GM12878 (cell line): ENCODE data around the gene CHCHD1. TPM values are rescaled to one million over a fixed set of nuclear protein-coding genes. Genes with fewer than 3 reads are reported as not detected.

Experiments used
- BCLAF1 ChIP-seq: fragments of 450-650 bp; IDR thresholded peaks from 2 replicates; pipeline ENCODE4 v1.6.1; 2017; ENCODE audit warnings: antibody characterized with exemption, mild to moderate bottlenecking, moderate library complexity
- CEBPB ChIP-seq, 2 experiments: fragments of 150-350 bp in 1 of 2; IDR thresholded peaks; 2 replicates each; pipeline ENCODE4 v1.6.1; 2012 to 2014; ENCODE audit warnings: low read depth in 2 of 2, low read length in 2 of 2, borderline replicate concordance in 1 of 2, inconsistent platforms in 1 of 2
- CREM ChIP-seq: IDR thresholded peaks from 2 replicates; pipeline ENCODE4 v1.6.1; 2014; ENCODE audit warnings: antibody characterized with exemption, low read depth
- ETV6 ChIP-seq, 2 experiments: fragments of 450-650 bp in 1 of 2; IDR thresholded peaks in 1 of 2; conservative IDR thresholded peaks in 1 of 2; 2 replicates each; pipeline ENCODE4 v1.6.1; 2014; ENCODE audit warnings: antibody characterized with exemption in 1 of 2, borderline replicate concordance in 1 of 2, low read depth in 1 of 2, mild to moderate bottlenecking in 1 of 2, moderate library complexity in 1 of 2
- EZH2 ChIP-seq: IDR thresholded peaks from 2 replicates; pipeline ENCODE4 v1.6.1; 2012; ENCODE audit warnings: low read depth, mild to moderate bottlenecking, control low read depth, inconsistent platforms, low read length, borderline replicate concordance; ENCODE audit not compliant: control insufficient read depth
- GABPA ChIP-seq: IDR thresholded peaks from 2 replicates; pipeline ENCODE4 v1.6.1; 2014; ENCODE audit warnings: antibody characterized with exemption, low read depth, mild to moderate bottlenecking, inconsistent platforms
- IKZF2 ChIP-seq, 2 experiments: fragments of 450-650 bp; IDR thresholded peaks; 2 replicates each; pipeline ENCODE4 v1.6.1; 2017; ENCODE audit warnings: mild to moderate bottlenecking in 2 of 2, moderate library complexity in 2 of 2
- MEF2A ChIP-seq: IDR thresholded peaks from 2 replicates; pipeline ENCODE4 v1.6.1; 2011; ENCODE audit warnings: low read depth, mild to moderate bottlenecking, low read length, moderate library complexity; ENCODE audit not compliant: insufficient read depth
- NFIC ChIP-seq: IDR thresholded peaks from 2 replicates; pipeline ENCODE4 v1.6.1; 2012; ENCODE audit warnings: low read depth, mild to moderate bottlenecking, inconsistent platforms, low read length, moderate library complexity
- NFYA ChIP-seq: IDR thresholded peaks from 2 replicates; pipeline ENCODE4 v1.6.1; 2011; ENCODE audit warnings: low read depth, mild to moderate bottlenecking, low read length, improper control_type of control experiment, borderline replicate concordance
- PKNOX1 ChIP-seq: fragments of 450-650 bp; IDR thresholded peaks from 2 replicates; pipeline ENCODE4 v1.6.1; 2016; ENCODE audit warnings: mild to moderate bottlenecking
- TBL1XR1 ChIP-seq: IDR thresholded peaks from 2 replicates; pipeline ENCODE4 v1.6.1; 2012; ENCODE audit warnings: low read depth, low read length, improper control_type of control experiment
- TCF3 ChIP-seq: IDR thresholded peaks from 2 replicates; pipeline ENCODE4 v1.6.1; 2012; ENCODE audit warnings: low read depth, mild to moderate bottlenecking, low read length, borderline replicate concordance; ENCODE audit not compliant: insufficient read depth
- TCF7 ChIP-seq: IDR thresholded peaks from 2 replicates; pipeline ENCODE4 v1.6.1; 2014; ENCODE audit warnings: antibody characterized with exemption, borderline replicate concordance
- YBX1 ChIP-seq: fragments of 450-650 bp; IDR thresholded peaks from 2 replicates; pipeline ENCODE4 v1.6.1; 2016; ENCODE audit warnings: antibody characterized with exemption
- ZBTB4 ChIP-seq: fragments of 450-650 bp; formaldehyde crosslinking; IDR thresholded peaks from 2 replicates; pipeline ENCODE4 v1.4.0; 2022; ENCODE audit warnings: mild to moderate bottlenecking, moderate library complexity
- ZNF217 ChIP-seq: fragments of 450-650 bp; IDR thresholded peaks from 2 replicates; pipeline ENCODE4 v1.6.1; 2017; ENCODE audit warnings: antibody characterized with exemption, mild to moderate bottlenecking
- ZNF24 ChIP-seq: fragments of 450-650 bp; IDR thresholded peaks from 2 replicates; pipeline ENCODE4 v1.6.1; 2017; ENCODE audit warnings: antibody characterized with exemption, mild to moderate bottlenecking
- ZNF687 ChIP-seq: fragments of 450-650 bp; IDR thresholded peaks from 2 replicates; pipeline ENCODE4 v1.6.1; 2017; ENCODE audit warnings: mild to moderate bottlenecking, moderate library complexity
- polyA plus RNA-seq, 11 experiments: library from polyadenylated mRNA; depleted of rRNA in 4 of 11; unstranded in 6 of 11; stranded (reverse) in 5 of 11; fragments of >200 nt; fragmentation: Nextera tagmentation in 4 of 11; fragmentation: Illumina TruSeq in 1 of 11; extraction: Ambion mirVana in 4 of 11; extraction: Trizol in 1 of 11; gene quantifications; 1 replicate in 1 of 11; 2 replicates in 10 of 11; pipeline versions ENCODE4 v1.2.1 to v1.2.3, GENCODE V29; 2011 to 2016; ENCODE audit warnings: inconsistent platforms in 2 of 11, missing spikeins in 2 of 11, low read depth in 1 of 11
- total RNA-seq, 4 experiments: library from RNA; depleted of rRNA in 3 of 4; stranded (reverse); fragments of >200 nt in 3 of 4; fragmentation: Illumina TruSeq in 1 of 4; extraction: Trizol in 1 of 4; gene quantifications; 2 replicates each; pipeline versions ENCODE4 v1.2.1 to v1.2.3, GENCODE V29; 2013 to 2021

The CHCHD1 gene
- total and polyA plus RNA-seq, 10 of the 15 experiments (the other 5 are each of a cell fraction or from before 2014, with no cell fraction given): 35.0 to 132 (median 70.0) TPM

- TF ChIP-seq BCLAF1 (no peak), GABPA (no peak), MEF2A (no peak), TCF3 (no peak), CREM (no peak), ZNF687 (peak; percentile 94), IKZF2 (IDR thresholded peaks at IDR 0.05) (peak; percentile 57 to 68; a peak in 3 of 4 replicates), EZH2 (no peak), NFIC (peak; percentile 53; the same call in 1 of the 2 replicates), ZNF24 (peak; percentile 5; the same call in 1 of the 2 replicates), YBX1 (no peak), ETV6 (conservative IDR thresholded peaks at IDR 0.05 in 1 of 2, IDR thresholded peaks at IDR 0.05 in 1 of 2; ENCODE audit: borderline replicate concordance in 1 of 2, low read depth in 1 of 2) (no peak), TCF7 (no peak), ZBTB4 (CRISPR knock-in tag) (no peak), TBL1XR1 (no peak), ZNF217 (no peak), NFYA (no peak), PKNOX1 (no peak), CEBPB (IDR thresholded peaks at IDR 0.05; ENCODE audit: borderline replicate concordance in 1 of 2, low read depth in 2 of 2, low read length in 2 of 2) (no peak)
Observed at GRCh38 chr10:73803680-73804286, 21.9 kb downstream of the CHCHD1 start (continued).
